HFF-Myc (cell line): Measurements from ENCODE around the gene USP31.

ENCODE experiments used
- DNase-seq: peaks from one replicate; pipeline ENCODE4 v3.0.0-alpha.2; 2011; ENCODE audit warnings: low read depth; ENCODE audit errors: extremely low read depth
- H3K4me3 ChIP-seq: replicated peaks from 2 replicates; pipeline ENCODE4 v1.5.1; 2011; ENCODE audit warnings: low read depth, mild to moderate bottlenecking, control low read depth, low read length
- TF ChIP-seq, protein P1 (sequence below): IDR thresholded peaks from 2 replicates; pipeline ENCODE4 v1.5.1; 2012; ENCODE audit warnings: mild to moderate bottlenecking, low read depth, low read length, control low read depth; ENCODE audit errors: missing control alignments

Gene USP31, protein sequence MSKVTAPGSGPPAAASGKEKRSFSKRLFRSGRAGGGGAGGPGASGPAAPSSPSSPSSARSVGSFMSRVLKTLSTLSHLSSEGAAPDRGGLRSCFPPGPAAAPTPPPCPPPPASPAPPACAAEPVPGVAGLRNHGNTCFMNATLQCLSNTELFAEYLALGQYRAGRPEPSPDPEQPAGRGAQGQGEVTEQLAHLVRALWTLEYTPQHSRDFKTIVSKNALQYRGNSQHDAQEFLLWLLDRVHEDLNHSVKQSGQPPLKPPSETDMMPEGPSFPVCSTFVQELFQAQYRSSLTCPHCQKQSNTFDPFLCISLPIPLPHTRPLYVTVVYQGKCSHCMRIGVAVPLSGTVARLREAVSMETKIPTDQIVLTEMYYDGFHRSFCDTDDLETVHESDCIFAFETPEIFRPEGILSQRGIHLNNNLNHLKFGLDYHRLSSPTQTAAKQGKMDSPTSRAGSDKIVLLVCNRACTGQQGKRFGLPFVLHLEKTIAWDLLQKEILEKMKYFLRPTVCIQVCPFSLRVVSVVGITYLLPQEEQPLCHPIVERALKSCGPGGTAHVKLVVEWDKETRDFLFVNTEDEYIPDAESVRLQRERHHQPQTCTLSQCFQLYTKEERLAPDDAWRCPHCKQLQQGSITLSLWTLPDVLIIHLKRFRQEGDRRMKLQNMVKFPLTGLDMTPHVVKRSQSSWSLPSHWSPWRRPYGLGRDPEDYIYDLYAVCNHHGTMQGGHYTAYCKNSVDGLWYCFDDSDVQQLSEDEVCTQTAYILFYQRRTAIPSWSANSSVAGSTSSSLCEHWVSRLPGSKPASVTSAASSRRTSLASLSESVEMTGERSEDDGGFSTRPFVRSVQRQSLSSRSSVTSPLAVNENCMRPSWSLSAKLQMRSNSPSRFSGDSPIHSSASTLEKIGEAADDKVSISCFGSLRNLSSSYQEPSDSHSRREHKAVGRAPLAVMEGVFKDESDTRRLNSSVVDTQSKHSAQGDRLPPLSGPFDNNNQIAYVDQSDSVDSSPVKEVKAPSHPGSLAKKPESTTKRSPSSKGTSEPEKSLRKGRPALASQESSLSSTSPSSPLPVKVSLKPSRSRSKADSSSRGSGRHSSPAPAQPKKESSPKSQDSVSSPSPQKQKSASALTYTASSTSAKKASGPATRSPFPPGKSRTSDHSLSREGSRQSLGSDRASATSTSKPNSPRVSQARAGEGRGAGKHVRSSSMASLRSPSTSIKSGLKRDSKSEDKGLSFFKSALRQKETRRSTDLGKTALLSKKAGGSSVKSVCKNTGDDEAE (N-terminal part only)

DNA sequence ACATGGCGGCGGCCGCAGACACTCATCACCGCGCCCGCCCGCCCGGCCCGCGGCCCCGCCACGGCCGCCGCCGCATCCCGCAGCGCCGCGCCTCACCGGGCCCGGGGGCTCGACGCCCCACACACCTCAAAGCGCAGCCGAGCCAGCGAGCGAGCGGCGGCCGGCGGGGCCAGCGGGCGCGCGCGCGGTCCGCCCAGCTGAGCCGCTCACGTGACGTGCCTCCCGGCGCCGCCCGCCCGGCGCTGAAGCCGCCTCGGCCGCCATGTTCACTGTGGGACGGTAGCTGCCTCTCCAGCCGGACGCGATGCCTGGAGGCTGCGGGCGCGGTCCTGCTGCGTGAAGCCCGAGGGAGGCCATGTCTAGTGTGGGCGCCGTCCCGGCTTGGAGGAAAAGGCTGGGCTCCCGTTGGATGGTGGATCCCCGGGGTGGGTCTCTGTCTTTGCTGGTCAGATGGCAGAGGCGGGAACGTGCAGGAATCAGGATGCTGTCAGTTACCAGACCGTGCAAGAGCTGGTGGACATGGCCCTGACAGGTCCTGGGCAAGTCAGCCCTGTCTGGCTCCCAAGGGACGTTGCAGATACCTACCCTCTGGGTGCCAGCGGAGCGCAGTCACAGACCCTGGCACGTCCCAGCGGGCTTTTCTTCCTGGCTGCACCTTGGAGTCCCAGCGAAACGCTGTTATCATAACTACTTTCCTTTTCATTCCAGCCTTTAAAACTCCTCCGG, at the start of gene USP31:
USP31 (minus strand) TSS at position 186 of the 726 bp plus-strand sequence; CDS start at position 4, 182 bp downstream.
- peak within 1 kb of the TSS; percentile 77 for H3K4me3 ChIP-seq
- TF ChIP-seq, protein P1, sequence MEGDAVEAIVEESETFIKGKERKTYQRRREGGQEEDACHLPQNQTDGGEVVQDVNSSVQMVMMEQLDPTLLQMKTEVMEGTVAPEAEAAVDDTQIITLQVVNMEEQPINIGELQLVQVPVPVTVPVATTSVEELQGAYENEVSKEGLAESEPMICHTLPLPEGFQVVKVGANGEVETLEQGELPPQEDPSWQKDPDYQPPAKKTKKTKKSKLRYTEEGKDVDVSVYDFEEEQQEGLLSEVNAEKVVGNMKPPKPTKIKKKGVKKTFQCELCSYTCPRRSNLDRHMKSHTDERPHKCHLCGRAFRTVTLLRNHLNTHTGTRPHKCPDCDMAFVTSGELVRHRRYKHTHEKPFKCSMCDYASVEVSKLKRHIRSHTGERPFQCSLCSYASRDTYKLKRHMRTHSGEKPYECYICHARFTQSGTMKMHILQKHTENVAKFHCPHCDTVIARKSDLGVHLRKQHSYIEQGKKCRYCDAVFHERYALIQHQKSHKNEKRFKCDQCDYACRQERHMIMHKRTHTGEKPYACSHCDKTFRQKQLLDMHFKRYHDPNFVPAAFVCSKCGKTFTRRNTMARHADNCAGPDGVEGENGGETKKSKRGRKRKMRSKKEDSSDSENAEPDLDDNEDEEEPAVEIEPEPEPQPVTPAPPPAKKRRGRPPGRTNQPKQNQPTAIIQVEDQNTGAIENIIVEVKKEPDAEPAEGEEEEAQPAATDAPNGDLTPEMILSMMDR: no peak
- DNase-seq: peak; percentile 83

DNA sequence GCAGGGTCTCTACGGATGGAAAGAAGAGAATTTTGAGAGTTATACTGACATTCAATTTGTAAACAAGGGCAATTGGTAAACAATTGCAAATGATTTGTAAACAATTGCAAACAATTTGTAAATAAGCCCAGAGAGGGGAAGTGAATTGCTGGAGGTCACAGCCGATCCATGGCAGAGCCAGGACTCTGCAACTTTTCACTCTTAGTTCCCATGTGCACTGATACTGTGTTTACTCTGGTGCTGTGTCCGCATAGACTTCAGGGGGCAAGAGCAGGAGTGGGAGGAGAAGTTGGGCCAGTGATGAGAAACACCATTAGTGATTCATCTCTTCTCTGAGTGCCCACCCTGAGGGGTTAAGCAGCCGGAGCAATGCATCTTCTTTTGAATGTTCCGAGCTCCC, 47.3 kb upstream of the USP31 start:
- DNase-seq: no peak
- TF ChIP-seq, protein P1: no peak
- no peak overlapping the region for H3K4me3 ChIP-seq

DNA sequence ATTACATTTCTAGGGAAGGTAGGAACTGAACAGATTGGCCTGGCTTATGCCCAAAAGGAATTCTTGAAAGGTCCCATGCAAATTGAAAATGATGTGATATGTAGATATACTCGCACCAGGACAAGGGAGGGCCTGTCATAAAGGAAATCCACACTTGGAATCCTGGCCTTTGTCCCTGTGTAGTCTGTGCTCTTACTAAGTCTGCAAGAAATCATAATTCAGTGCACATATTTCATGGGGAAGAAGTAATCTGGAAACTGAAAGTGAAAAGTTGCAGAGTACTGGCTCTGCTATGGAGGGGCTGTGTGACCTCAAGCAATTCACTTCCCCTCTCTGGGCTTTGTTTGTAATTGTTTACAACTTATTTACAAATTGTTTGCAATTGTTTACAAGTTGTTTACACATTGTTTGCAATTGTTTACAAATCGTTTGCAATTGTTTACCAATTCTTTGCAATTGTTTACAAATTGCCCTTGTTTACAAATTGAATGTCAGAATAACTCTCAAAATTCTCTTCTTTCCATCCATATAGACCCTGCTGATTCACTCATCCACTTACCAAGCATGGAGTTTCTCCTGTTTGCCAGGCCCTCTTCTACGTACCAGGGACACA, 46.2 kb upstream of the USP31 start:
- DNase-seq: no peak
- TF ChIP-seq, protein P1: no peak

DNA sequence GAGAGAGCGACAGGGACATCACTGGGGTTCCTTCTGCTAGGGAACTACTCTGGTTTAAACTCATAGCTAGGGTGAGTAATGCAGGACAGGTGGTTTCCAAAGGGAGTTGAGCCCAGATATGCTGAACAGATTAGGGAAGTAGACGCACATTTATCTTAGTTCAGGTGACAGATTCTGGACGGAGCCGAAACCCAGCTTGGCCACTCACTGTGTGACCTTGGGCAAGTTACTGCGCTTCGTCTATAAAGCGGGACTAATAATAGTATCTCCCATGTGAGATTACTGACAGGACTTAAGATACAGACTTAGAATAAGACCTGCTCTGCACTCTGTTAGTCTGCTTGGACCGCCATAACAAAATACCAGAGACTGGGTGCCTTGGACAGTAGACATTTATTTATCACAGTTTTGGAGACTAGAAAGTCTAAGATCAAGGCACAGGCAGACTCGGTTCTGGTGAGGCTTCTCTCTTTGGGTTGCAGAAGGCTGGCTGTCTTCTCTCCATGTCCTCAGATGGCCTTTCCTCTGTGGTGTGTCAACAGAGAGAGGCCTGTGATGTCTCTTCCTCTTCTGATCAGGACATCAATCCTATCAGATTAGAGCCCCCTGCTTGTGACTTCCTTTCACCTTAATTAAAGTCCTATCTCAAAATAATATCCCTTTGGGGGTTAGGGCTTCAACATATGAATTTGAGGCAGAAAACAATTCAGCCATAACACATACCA, 45.4 kb upstream of the USP31 start:
- TF ChIP-seq, protein P1: no peak
- DNase-seq: no peak
- H3K4me3 ChIP-seq: no peak overlapping the region

More for the DNA sequence above, 46.2 kb upstream of the USP31 start:
- H3K4me3 ChIP-seq: no peak overlapping the region

DNA sequence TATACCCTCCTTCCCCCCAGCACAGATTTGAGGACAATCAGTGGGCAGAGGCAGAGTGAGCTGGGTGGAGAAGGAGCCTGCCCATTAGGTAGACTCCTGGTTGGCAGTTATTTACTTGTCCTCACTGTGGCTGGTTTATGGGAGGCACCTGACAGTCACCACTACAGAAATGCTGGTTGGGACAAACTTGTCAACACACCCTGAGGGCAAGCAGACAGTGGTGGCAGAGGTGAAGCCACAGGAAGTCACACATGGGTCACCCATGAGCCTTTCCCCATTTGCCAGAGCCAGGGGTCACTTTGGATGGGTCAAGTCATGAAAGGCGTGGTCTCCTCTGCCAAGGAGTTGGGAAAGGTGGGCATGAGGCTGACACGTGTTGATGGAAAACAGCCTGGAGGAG, 39.7 kb upstream of the USP31 start:
- TF ChIP-seq, protein P1: no peak
- no peak for DNase-seq
- H3K4me3 ChIP-seq: no peak overlapping the region
